Measurements from ENCODE around the gene CCDC33. TPM values are rescaled to one million over a fixed set of nuclear protein-coding genes. Genes with fewer than 3 reads are reported as not detected.

CCDC33 gene
- total RNA-seq, 1 experiment from 2014 or later: 10.6 TPM

DNA sequence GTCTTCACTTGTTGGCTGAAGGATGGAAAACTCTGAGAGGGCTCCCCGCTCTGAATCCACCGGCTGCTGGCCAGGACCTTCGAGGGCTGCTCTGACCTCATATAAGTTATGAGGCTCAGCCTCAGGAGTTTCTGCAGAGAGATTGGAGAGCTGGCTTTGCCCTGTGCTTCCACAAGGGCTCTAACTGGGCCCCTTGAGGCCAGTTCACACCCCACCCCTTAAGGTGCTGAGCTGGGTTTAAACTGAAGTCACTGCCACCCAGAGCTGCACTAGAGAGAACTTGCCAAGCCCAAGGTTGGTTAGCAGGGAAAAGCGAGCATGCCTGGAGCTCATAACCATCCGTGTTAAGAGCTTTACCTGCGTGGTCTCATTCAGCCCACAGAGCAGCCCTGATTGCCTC lies 2.8 kb upstream of the CCDC33 start (continued):
- TF ChIP-seq, protein P1, sequence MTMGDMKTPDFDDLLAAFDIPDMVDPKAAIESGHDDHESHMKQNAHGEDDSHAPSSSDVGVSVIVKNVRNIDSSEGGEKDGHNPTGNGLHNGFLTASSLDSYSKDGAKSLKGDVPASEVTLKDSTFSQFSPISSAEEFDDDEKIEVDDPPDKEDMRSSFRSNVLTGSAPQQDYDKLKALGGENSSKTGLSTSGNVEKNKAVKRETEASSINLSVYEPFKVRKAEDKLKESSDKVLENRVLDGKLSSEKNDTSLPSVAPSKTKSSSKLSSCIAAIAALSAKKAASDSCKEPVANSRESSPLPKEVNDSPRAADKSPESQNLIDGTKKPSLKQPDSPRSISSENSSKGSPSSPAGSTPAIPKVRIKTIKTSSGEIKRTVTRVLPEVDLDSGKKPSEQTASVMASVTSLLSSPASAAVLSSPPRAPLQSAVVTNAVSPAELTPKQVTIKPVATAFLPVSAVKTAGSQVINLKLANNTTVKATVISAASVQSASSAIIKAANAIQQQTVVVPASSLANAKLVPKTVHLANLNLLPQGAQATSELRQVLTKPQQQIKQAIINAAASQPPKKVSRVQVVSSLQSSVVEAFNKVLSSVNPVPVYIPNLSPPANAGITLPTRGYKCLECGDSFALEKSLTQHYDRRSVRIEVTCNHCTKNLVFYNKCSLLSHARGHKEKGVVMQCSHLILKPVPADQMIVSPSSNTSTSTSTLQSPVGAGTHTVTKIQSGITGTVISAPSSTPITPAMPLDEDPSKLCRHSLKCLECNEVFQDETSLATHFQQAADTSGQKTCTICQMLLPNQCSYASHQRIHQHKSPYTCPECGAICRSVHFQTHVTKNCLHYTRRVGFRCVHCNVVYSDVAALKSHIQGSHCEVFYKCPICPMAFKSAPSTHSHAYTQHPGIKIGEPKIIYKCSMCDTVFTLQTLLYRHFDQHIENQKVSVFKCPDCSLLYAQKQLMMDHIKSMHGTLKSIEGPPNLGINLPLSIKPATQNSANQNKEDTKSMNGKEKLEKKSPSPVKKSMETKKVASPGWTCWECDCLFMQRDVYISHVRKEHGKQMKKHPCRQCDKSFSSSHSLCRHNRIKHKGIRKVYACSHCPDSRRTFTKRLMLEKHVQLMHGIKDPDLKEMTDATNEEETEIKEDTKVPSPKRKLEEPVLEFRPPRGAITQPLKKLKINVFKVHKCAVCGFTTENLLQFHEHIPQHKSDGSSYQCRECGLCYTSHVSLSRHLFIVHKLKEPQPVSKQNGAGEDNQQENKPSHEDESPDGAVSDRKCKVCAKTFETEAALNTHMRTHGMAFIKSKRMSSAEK (CRISPR knock-in tag; IDR thresholded peaks at IDR 0.05; ENCODE audit: borderline replicate concordance): no peak
- TF ChIP-seq, protein P2, sequence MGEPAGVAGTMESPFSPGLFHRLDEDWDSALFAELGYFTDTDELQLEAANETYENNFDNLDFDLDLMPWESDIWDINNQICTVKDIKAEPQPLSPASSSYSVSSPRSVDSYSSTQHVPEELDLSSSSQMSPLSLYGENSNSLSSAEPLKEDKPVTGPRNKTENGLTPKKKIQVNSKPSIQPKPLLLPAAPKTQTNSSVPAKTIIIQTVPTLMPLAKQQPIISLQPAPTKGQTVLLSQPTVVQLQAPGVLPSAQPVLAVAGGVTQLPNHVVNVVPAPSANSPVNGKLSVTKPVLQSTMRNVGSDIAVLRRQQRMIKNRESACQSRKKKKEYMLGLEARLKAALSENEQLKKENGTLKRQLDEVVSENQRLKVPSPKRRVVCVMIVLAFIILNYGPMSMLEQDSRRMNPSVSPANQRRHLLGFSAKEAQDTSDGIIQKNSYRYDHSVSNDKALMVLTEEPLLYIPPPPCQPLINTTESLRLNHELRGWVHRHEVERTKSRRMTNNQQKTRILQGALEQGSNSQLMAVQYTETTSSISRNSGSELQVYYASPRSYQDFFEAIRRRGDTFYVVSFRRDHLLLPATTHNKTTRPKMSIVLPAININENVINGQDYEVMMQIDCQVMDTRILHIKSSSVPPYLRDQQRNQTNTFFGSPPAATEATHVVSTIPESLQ (CRISPR knock-in tag; IDR thresholded peaks at IDR 0.05): no peak
- no peak for TF ChIP-seq TEAD1 (CRISPR knock-in tag; IDR thresholded peaks at IDR 0.05)
- no peak for TF ChIP-seq TP53 (CRISPR knock-in tag; IDR thresholded peaks at IDR 0.05)
- TF ChIP-seq, protein P3, sequence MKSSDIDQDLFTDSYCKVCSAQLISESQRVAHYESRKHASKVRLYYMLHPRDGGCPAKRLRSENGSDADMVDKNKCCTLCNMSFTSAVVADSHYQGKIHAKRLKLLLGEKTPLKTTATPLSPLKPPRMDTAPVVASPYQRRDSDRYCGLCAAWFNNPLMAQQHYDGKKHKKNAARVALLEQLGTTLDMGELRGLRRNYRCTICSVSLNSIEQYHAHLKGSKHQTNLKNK (CRISPR knock-in tag; IDR thresholded peaks at IDR 0.05): no peak
- no peak for TF ChIP-seq OVOL2 (CRISPR knock-in tag; IDR thresholded peaks at IDR 0.05; ENCODE audit: borderline replicate concordance)
- no peak for TF ChIP-seq ZNF263 (CRISPR knock-in tag; IDR thresholded peaks at IDR 0.05; ENCODE audit: low read depth)
- TF ChIP-seq NFYB (CRISPR knock-in tag; conservative IDR thresholded peaks at IDR 0.05; ENCODE audit: low read depth): no peak
- no peak for TF ChIP-seq TCF7 (CRISPR knock-in tag; IDR thresholded peaks at IDR 0.05; ENCODE audit: low read depth)

DNA sequence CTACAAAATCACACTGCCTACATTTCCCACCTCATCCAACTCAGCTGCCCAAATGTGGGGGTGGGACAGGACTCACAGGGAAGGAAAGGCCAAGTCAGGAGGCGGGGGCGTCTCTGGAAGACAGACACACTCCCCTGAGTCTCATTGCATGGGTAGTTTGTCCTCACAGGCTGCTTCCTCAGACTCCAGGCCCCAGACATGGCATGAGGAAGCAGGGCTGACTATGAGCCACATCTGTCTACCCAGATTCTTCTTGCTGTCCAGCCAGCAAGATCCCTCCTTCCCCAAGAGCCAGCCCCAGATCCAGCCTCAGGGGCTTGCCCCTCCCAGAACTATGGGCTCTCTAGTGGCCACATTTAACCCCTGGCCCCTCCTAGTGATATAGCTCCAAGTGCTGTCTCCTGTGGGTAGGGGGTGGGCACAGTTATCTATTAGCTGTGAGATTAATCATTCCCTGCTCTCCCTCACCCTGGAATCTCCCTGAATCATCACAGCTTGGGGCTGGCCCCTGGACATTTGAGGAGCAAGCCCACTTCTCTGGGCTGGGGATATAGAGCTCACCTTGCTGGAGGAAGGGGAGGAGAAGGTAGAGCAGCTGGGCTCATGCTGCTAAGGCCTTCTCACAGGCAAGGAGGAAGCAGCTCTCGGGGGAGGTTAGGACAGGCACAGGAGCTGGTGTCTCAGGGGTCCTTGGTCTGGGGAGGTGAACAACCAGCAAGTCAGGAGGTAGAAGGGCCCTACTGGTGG lies 2.1 kb upstream of the CCDC33 start:
- CTCF ChIA-PET: interaction anchor here (0.8 to 2.8 kb wide), 7 partner anchors 14 to 186 kb away, joined by 3 to 18 read pairs (median 5); partner anchors contain the start of gene STRA6
- H3K4me3 Mint-ChIP-seq: no peak overlapping the region
- TF ChIP-seq, protein P4, sequence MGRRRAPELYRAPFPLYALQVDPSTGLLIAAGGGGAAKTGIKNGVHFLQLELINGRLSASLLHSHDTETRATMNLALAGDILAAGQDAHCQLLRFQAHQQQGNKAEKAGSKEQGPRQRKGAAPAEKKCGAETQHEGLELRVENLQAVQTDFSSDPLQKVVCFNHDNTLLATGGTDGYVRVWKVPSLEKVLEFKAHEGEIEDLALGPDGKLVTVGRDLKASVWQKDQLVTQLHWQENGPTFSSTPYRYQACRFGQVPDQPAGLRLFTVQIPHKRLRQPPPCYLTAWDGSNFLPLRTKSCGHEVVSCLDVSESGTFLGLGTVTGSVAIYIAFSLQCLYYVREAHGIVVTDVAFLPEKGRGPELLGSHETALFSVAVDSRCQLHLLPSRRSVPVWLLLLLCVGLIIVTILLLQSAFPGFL (CRISPR knock-in tag; IDR thresholded peaks at IDR 0.05; ENCODE audit: borderline replicate concordance): no peak
- TF ChIP-seq, protein P5, sequence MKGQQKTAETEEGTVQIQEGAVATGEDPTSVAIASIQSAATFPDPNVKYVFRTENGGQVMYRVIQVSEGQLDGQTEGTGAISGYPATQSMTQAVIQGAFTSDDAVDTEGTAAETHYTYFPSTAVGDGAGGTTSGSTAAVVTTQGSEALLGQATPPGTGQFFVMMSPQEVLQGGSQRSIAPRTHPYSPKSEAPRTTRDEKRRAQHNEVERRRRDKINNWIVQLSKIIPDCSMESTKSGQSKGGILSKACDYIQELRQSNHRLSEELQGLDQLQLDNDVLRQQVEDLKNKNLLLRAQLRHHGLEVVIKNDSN (CRISPR knock-in tag; IDR thresholded peaks at IDR 0.05): no peak
- TF ChIP-seq, protein P6, sequence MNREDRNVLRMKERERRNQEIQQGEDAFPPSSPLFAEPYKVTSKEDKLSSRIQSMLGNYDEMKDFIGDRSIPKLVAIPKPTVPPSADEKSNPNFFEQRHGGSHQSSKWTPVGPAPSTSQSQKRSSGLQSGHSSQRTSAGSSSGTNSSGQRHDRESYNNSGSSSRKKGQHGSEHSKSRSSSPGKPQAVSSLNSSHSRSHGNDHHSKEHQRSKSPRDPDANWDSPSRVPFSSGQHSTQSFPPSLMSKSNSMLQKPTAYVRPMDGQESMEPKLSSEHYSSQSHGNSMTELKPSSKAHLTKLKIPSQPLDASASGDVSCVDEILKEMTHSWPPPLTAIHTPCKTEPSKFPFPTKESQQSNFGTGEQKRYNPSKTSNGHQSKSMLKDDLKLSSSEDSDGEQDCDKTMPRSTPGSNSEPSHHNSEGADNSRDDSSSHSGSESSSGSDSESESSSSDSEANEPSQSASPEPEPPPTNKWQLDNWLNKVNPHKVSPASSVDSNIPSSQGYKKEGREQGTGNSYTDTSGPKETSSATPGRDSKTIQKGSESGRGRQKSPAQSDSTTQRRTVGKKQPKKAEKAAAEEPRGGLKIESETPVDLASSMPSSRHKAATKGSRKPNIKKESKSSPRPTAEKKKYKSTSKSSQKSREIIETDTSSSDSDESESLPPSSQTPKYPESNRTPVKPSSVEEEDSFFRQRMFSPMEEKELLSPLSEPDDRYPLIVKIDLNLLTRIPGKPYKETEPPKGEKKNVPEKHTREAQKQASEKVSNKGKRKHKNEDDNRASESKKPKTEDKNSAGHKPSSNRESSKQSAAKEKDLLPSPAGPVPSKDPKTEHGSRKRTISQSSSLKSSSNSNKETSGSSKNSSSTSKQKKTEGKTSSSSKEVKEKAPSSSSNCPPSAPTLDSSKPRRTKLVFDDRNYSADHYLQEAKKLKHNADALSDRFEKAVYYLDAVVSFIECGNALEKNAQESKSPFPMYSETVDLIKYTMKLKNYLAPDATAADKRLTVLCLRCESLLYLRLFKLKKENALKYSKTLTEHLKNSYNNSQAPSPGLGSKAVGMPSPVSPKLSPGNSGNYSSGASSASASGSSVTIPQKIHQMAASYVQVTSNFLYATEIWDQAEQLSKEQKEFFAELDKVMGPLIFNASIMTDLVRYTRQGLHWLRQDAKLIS (CRISPR knock-in tag; IDR thresholded peaks at IDR 0.05; ENCODE audit: borderline replicate concordance): no peak
- TF ChIP-seq, protein P2 (CRISPR knock-in tag; IDR thresholded peaks at IDR 0.05): no peak
- no peak for TF ChIP-seq ZBTB21 (CRISPR knock-in tag; IDR thresholded peaks at IDR 0.05; ENCODE audit: borderline replicate concordance)
- no peak for TF ChIP-seq FOXK1 (CRISPR knock-in tag; IDR thresholded peaks at IDR 0.05)
- no peak for TF ChIP-seq KAT7 (CRISPR knock-in tag; IDR thresholded peaks at IDR 0.05; ENCODE audit: borderline replicate concordance)
- TF ChIP-seq CREM (CRISPR knock-in tag; IDR thresholded peaks at IDR 0.05): no peak
- TF ChIP-seq JUN (CRISPR knock-in tag; IDR thresholded peaks at IDR 0.05): no peak
- TF ChIP-seq, protein P7, sequence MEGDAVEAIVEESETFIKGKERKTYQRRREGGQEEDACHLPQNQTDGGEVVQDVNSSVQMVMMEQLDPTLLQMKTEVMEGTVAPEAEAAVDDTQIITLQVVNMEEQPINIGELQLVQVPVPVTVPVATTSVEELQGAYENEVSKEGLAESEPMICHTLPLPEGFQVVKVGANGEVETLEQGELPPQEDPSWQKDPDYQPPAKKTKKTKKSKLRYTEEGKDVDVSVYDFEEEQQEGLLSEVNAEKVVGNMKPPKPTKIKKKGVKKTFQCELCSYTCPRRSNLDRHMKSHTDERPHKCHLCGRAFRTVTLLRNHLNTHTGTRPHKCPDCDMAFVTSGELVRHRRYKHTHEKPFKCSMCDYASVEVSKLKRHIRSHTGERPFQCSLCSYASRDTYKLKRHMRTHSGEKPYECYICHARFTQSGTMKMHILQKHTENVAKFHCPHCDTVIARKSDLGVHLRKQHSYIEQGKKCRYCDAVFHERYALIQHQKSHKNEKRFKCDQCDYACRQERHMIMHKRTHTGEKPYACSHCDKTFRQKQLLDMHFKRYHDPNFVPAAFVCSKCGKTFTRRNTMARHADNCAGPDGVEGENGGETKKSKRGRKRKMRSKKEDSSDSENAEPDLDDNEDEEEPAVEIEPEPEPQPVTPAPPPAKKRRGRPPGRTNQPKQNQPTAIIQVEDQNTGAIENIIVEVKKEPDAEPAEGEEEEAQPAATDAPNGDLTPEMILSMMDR (IDR thresholded peaks at IDR 0.05): no peak

More for the DNA sequence above, 2.1 kb upstream of the CCDC33 start:
- POLR2A ChIA-PET: interaction anchor here (0.7 to 1.6 kb wide), 3 partner anchors 32 to 100 kb away, joined by 3 to 4 read pairs (median 4); partner anchors contain the start of gene STRA6
- Mint-ChIP-seq H3K9me3 (no peaks in the 10 kb centered on the region), H3K27me3 (ENCODE audit: low read depth) (peaks cover 41% of the 10 kb centered on the region), H3K36me3 (no peaks in the 10 kb centered on the region), H3K27ac (no peak overlapping the region), H3K4me1 (peaks cover 16% of the 10 kb centered on the region)
- DNase-seq (ENCODE audit: low spot score) (no peak), ATAC-seq (no peak)

Measured in WTC11 (cell line).